GM12892 (cell line): ENCODE results near the gene FAM20C.

ENCODE experiments used
- POLR2A ChIP-seq: IDR thresholded peaks from 2 replicates; pipeline ENCODE4 v1.6.1; 2011; ENCODE audit warnings: low read depth, low read length, control low read depth
- TAF1 ChIP-seq: IDR thresholded peaks from 2 replicates; pipeline ENCODE4 v1.6.1; 2011; ENCODE audit warnings: low read depth, mild to moderate bottlenecking, control low read depth, low read length, borderline replicate concordance

DNA sequence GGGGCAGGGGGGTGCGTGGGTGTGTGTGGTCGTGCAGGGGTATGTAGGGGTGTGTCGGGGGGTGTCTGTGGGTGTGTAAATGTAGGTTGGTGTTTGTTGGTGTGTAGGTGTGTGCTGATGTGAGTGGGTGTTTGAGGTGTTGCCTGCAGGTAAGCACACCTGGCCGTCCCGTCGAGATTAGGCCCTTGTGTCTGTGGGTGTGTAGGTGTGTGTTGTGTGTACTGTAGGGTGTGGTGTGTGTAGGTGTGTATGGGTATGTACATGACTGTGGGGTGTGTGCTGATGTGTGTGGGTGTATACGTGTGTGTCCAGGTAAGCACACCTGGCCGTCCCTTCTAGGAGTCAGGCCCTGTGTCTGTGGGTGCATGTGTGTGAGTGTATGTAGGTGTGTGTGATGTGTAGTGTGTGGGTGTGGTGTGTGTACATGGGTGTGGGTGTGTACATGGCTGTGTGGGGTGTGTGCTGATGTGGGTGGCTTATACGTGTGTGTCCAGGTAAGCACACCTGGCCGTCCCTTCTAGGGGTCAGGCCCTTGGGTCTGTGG, 15.8 kb downstream of the FAM20C start:
- no peak for TF ChIP-seq TAF1
- TF ChIP-seq POLR2A: no peak
